Cardiac fibroblast (primary cell): ENCODE data around the gene PTPN4.

Experiments used
- DNase-seq, 2 donors: peaks; one replicate each; pipeline versions ENCODE4 v3.0.0 to v3.0.0-alpha.2; 2010; ENCODE audit warnings: low read depth in 2 of 2
- H3K4me3 ChIP-seq, 2 donors: replicated peaks in 1 of 2; 1 replicate in 1 of 2; 2 replicates in 1 of 2; pipeline ENCODE4 v1.5.1; 2011; ENCODE audit warnings: low read depth in 2 of 2, low read length in 2 of 2, mild to moderate bottlenecking in 2 of 2, moderate library complexity in 1 of 2
- CTCF ChIP-seq: IDR thresholded peaks from one replicate; pipeline ENCODE4 v1.5.1; 2011; ENCODE audit warnings: low read depth, mild to moderate bottlenecking, low read length, inconsistent platforms

The PTPN4 gene

GRCh38 chr2:119732601-119733164 is 27.0 kb upstream of the PTPN4 start:
- H3K4me3 ChIP-seq = no peak overlapping the region
- DNase-seq = no peak
- TF ChIP-seq CTCF = no peak

GRCh38 chr2:119734047-119734446 is 25.7 kb upstream of the PTPN4 start:
- TF ChIP-seq CTCF = no peak
- DNase-seq = no peak

GRCh38 chr2:119735565-119735964 is 24.2 kb upstream of the PTPN4 start:
- TF ChIP-seq CTCF = no peak

More at GRCh38 chr2:119734047-119734446, 25.7 kb upstream of the PTPN4 start:
- no peak overlapping the region for H3K4me3 ChIP-seq

GRCh38 chr2:119736021-119736420 is 23.7 kb upstream of the PTPN4 start:
- TF ChIP-seq CTCF = no peak
- H3K4me3 ChIP-seq = no peak overlapping the region
- no peak for DNase-seq

More at GRCh38 chr2:119735565-119735964, 24.2 kb upstream of the PTPN4 start:
- H3K4me3 ChIP-seq = no peak overlapping the region
- no peak for DNase-seq

- no peak for DNase-seq
- no peak overlapping the region for H3K4me3 ChIP-seq
- no peak for TF ChIP-seq CTCF
These were observed 20.0 kb upstream of the PTPN4 start for GRCh38 chr2:119739580-119740255.

GRCh38 chr2:119741001-119741400 is 18.7 kb upstream of the PTPN4 start:
- DNase-seq = no peak
- H3K4me3 ChIP-seq = no peak overlapping the region
- TF ChIP-seq CTCF = no peak
